Astrocyte of the hippocampus (primary cell): ENCODE data around the gene GLRX.
A peak's percentile ranks its signal among the peaks of the same experiment; 100 is the strongest.

Experiments
- DNase-seq: peaks from one replicate; pipeline ENCODE4 v3.0.0; 2011; ENCODE audit warnings: low read depth, low spot score

The GLRX gene

GRCh38 chr5:95780597-95780996 lies 41.9 kb downstream of the GLRX start:
- DNase-seq = no peak

DNA sequence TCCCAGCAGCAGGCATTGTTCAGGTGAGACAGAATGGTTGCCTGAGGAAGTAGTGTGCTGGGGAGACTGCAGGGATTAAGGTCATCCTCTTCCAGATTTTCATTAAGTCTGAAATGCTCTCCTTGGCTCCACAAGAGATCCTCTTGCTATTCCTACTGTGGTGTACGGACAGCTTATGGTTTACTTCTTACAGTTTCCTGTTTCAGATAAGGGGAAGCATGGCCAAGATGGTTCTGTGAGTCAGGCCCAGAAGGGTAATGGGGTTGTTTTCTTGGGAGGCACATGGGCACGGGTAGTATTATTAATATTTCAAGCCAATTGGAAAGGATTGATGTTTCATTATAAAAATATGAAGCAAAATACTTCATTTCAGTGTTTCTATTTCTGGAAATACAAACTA lies 42.9 kb downstream of the GLRX start:
- DNase-seq = no peak

DNA sequence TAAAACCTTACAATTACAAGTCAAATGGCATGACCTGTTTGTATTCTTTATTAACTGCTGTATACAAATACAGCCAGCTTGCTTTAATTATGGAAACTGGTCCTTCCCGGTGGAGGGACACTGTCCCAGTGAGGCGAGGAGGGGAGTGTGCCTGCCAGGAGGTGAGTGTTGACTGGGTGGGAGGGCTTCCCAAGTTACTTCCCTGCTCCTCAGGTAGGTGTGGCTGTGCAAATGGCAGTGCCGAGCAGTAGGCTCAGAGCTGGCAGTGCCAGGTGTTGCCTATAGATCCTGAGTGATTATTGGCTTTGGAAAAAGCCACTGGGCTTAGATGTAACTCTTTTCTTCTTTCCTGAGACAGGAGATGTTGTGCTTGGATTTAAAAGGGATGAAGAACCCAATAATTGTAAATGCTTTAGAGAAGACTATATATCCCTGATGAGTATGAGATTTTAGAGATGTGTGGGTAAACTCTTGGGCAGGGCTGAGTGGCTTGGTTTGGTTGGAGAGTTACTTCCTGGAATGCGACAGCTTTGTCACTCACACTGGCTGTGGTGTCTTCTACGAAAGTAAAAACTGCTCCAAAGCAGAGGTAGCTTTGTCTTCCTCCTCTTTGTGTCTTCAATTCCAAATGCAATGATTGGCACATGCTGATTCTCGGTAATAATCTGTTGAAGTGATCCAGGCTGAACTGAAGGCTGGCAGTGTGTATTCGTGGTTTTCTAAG lies 43.7 kb downstream of the GLRX start:
- no peak for DNase-seq

DNA sequence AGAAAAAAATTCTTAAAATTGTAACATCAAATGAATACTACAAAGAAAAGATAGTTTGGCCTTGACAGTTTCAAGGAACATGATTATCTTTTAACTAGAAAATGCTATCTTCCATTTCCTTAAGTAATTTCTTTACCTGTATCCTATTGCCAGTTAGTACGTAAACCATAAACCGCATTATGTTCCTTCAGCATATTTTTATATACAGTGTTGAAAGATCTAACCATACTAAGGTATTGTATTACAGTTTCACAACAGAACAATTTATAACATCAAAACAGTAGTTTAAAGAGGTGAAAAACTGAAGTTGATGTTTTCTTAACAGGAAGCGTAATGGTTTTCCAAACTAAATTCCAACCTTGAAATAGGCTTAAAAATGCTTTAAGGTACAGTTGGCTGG lies 45.1 kb downstream of the GLRX start:
- DNase-seq = no peak

DNA sequence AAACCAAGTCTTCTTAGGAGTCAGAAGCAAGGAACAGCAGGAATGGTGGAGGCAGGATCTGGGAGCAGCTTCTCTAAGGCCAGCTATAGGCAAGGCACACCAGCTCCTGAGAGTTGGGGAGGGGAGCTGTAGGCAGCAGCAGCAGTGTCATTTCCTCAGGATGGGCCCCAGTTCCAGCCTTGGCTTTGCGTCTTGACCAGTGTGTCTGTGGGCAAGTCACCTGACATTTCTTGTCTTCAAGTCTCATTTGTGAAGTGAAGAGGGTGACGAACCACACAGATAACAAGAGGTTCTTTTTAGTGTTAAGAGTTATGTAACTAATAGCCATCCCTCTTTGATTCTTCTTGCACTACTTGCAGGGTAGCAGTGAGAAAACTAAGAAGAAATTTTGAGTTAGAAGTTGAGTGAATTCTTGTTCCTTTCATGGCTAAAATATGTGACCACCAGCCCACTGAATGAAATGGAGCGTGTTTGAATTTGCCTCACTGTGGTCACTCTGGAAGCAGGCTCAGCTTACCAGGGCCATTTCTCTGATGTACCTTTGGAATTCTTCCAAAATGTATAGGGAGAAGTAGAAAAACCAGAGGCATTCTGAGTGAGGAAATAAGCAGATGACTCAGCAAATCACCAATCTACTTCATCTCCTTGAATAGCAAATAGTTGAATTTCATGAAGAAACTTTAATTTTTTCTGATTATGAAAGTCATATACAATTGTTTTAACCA lies 49.0 kb downstream of the GLRX start:
- peak; percentile 90 for DNase-seq

- DNase-seq = no peak
These were observed 50.6 kb downstream of the GLRX start for GRCh38 chr5:95771892-95772291.

DNA sequence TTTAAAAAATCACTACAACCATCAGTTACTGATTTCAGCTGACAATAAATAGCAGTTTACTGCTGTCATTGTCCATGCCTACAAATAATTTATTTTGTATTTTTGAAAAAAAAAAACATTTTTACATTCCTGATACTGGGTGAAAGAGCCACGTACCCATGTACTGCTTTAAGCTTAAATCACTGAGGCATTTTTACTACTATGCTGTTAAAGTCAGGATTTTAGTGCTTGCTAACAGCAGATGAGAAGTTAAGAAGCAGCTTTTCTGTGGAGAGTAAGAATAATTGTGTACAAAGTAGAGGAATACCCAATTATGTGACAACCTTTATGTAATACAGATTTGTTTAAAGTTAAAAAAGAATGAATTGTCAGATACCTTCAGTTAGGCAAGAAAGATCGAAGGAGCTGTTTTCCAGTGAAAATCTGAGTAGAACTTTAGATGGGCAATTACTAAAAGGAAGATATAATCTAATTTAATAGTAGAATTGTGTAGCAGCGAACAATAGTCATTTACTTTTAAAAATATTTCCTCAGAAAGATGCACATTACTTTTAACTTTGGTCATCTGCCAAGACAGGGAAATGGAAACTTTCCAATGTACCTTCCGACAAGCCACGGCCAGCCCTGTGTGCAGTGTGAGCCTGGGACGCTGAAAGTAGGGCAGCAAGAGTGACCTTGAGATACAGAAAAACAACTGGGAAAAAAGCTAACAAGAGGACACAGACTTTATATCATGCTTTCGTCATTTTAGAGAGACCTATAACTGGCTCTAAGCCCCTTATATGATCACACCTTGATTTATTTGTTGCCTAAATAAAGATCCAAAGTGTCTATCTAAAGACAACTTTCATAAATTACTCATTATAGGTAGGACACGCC lies 51.5 kb downstream of the GLRX start:
- DNase-seq = no peak

DNA sequence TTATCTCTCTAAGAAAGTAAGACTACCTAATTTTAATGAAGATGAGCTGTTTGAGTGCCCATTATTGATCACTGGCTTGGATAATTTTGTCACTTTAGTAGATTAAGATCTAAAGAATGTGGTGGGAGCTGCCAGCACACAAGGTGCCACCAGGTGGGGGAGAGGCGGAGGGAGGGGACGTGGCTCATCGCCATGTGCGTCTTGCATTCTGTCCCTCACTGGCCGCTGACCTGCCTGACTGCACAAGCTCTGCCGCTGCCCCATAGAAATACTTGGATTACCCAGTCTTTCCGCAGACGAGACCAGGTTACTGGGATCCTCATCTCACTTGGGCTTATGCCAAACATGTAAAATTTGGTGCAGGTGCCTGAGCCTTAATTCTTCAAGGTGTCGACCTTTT lies 53.8 kb downstream of the GLRX start:
- no peak for DNase-seq

DNA sequence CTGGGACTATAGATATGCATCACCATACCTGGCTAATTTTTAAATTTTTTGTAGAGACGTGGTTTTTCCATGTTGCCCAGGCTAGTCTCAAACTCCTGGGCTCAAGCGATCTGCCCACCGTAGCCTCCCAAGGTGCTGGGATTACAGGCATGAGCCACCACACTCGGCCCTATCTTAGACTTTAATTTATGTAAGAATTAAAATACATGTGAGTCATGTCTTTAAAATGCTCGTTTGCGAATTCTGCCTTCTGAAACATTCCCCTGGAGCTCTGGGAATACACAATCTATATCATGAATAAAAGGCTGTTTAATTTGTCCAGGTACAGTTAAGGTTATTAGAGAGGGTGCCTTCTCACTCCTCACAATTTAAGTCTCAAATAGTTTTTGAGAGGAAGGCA lies 58.6 kb downstream of the GLRX start:
- DNase-seq = peak; percentile 68
